ENCODE measurements around the gene COL4A2.
A peak's percentile ranks its signal among the peaks of the same experiment; 100 is the strongest.

COL4A2 gene

DNA sequence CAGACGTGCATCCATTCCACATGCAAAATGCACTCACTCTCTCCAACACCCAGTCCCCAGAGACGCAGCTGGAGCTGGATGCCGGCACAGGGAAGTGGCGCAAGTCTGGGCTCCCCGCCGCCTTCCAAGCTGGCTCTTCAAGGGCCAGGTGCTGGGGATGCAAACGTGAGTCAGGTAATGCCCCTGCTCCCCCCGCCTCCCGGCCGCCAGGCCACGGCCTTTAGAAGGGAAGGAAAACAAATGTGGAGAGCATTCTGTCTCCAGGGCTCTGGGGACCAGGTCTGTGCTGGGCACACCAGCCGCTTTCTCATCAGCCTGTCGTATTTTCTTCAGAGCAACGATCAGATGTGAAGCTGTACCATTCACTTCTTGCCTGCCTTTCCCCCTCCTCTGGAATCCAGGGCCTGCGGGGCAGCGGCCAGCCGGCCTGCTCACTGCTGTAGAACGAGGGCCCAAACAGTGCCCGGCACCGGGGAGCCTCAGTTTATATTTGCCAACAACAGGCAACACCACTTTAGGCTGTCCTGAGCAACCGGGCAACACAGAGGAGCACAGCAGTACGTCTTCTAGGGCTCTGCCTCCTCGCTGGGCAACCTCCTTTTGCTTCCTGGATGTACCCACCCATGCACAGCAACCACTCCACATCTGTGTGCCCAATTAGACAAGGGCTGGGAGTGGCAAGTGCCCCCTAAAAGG, 250.7 kb downstream of the COL4A2 start:
- DNase-seq (ENCODE audit: low read depth) = no peak

- DNase-seq (ENCODE audit: low read depth) = no peak
Measured at GRCh38 chr13:110559429-110559943, 252.4 kb downstream of the COL4A2 start.

DNA sequence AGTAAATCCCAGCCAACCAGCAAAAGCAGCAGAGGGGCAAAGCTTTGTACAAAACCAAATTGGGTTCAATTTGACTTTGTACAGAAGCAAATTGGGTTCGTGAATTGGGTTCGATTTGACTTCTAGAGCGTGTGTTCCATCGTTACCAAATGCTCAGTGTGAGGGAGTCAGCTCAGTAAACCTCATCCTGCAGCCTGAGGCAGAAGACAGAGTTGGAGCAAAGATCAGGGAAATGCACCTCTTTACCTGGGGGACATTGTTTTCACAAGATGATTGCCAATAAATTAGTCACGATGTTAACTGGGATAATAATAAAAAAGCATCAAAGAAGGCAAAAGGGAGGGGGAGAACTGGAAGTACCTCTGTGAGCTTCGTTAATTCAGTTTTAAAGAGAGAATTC, 252.9 kb downstream of the COL4A2 start:
- DNase-seq (ENCODE audit: low read depth) = no peak

DNA sequence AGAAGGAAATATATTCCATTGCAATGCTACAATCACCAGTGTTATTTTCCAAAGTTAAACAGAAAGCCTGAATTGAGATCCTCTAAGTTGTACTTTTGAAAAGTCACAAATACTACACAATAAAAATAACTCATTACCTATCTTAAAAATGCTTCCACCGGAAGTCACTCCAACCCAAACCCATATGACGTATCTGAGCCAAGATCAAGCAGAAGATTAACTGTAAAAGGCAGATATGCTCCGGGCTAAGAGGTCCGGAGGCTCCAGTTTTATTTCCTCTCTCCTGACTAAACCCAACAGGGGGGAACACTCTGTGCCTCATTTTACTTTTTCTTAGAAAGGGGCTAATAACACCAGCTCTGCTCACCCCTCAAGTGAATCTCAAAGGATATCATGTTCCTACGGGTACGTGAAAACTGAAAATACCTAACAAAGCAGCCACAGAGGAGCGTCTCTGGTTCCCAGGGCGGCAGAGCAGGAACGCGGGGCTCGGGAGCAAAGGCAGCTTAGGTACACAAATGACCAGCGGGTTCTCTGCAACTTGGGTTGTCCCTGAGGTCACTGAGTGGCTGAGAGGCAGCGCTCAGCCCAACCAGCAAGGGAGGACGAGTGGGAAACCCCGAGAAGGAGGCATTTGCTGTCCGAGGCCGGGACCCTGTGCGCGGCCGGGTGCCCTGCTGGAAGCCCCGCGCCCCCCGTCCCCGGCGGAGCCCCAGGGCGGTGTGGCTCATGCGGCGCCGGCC, 253.7 kb downstream of the COL4A2 start:
- peak; percentile 1 for DNase-seq (ENCODE audit: low read depth)

DNA sequence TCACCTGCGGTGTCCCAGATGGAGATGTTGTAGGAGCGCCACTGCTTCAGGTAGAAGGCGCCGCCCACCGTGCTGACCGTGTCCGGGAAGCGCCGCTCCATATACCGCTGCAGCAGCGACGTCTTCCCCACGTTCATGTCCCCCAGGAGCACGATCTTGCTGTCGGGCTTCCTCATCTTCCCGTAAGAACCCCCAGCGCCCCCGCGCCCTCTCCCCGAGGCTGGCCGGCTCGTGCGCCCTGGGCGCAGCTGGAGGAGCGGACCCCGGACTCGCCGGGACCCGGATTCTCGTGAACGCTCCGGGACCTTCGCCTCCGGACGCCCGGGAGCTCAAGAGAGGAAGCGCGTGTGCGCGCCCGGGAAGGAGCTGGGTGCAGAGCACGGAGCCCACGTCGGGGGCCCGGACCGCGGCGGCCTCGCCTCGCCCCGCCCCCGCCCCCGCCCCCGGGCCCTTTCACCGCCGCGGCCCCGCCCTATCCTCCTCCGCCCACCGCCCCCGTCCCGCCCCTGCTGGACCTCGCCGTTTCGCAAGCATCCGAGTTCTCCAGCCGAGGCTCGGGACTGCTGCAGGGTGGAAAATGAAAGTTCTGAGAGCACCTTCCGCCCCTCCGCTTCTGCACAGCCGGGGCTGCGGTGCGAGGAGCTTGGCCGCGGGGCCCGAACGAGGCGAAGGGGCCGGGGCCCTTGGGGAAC, 254.4 kb downstream of the COL4A2 start, which contains the start of gene RAB20:
Gene RAB20 (minus strand): TSS at position 379 of the 692 bp plus-strand sequence. CDS start 203 bp downstream, at position 176.
- peak; percentile 35 for DNase-seq (ENCODE audit: low read depth)

- DNase-seq (ENCODE audit: low read depth) = no peak
Measured at GRCh38 chr13:110562036-110562597, 255.0 kb downstream of the COL4A2 start.

Data from activated T-cell treated with anti-CD3 and anti-CD28 coated beads for 24 hours (primary cell).